Colonic mucosa (tissue), 4 donors: ENCODE results near the gene TTC28. TPM values are rescaled to one million over a fixed set of nuclear protein-coding genes. Genes with fewer than 3 reads are reported as not detected.
"Not testable (repeated sequence)": the region's sequence is repeated elsewhere in the genome, so short reads cannot be mapped to it uniquely, and the experiment has no call there.

Experiments
- DNase-seq: peaks from one replicate; pipeline ENCODE4 v3.0.0-alpha.2; 2020
- H3K27ac ChIP-seq: fragments of 200-600 bp; one replicate; pipeline ENCODE4 v1.8.0; 2021
- H3K27me3 ChIP-seq: fragments of 200-600 bp; one replicate; pipeline ENCODE4 v1.8.0; 2021
- H3K36me3 ChIP-seq: fragments of 200-600 bp; one replicate; pipeline ENCODE4 v1.8.0; 2021
- H3K4me1 ChIP-seq: fragments of 200-600 bp; one replicate; pipeline ENCODE4 v1.8.0; 2021; ENCODE audit warnings: mild to moderate bottlenecking
- H3K4me3 ChIP-seq: fragments of 200-600 bp; one replicate; pipeline ENCODE4 v1.8.0; 2021
- H3K9ac ChIP-seq, 2 donors: one replicate each; pipeline ENCODE4 v1.7.0; 2013; ENCODE audit warnings: control low read depth in 2 of 2, low read depth in 2 of 2, low read length in 2 of 2
- H3K9me3 ChIP-seq: fragments of 200-600 bp; one replicate; pipeline ENCODE4 v1.8.0; 2021
- CTCF ChIP-seq: fragments of 200-600 bp; IDR thresholded peaks from one replicate; pipeline ENCODE4 v1.8.0; 2022; ENCODE audit warnings: antibody characterized with exemption, mild to moderate bottlenecking
- intact Hi-C: fragments of 100-400 bp; cut with DNase I; formaldehyde crosslinking; loops from one replicate; pipeline ENCODE4 v1.14.1; 2022
- total RNA-seq, 2 donors: library from RNA; stranded (reverse); fragmentation: NEBNext Ultra II Directional in 1 of 2; extraction: Animal tissue kit (Norgen Biotek cat#: 25700) in 1 of 2; gene quantifications; one replicate each; pipeline ENCODE4 v1.2.1, GENCODE V29; 2021
- donor health status: healthy.
- donor health status: DM: no; HTN: no; CAD: no.
- donor health status: DM: no; HTN: no; CAD: no.

TTC28 gene
- total RNA-seq, 2 donors from 2014 or later = 6.6 to 9.2 TPM

GRCh38 chr22:28619236-28619635 lies 60.4 kb downstream of the TTC28 start:
- no peaks in the 10 kb centered on the region for H3K36me3 ChIP-seq
- no peaks in the 10 kb centered on the region for H3K9me3 ChIP-seq

GRCh38 chr22:28615423-28615822 lies 64.2 kb downstream of the TTC28 start:
- H3K27me3 ChIP-seq, intact Hi-C loops: not testable (repeated sequence)

More at GRCh38 chr22:28619236-28619635, 60.4 kb downstream of the TTC28 start:
- no peak for TF ChIP-seq CTCF
- Histone ChIP-seq H3K27ac (no peak overlapping the region), H3K27me3 (no peaks in the 10 kb centered on the region), H3K9ac (no peak overlapping the region), H3K4me3 (no peak overlapping the region), H3K4me1 (no peaks in the 10 kb centered on the region)
- no peak for DNase-seq
- intact Hi-C loops = no loop called here

GRCh38 chr22:28609921-28610320 lies 69.7 kb downstream of the TTC28 start:
- no peak overlapping the region for H3K27ac ChIP-seq
- TF ChIP-seq CTCF = no peak
- H3K9me3 ChIP-seq = no peaks in the 10 kb centered on the region
- H3K27me3 ChIP-seq = no peaks in the 10 kb centered on the region
- no peak for DNase-seq
- intact Hi-C loops = no loop called here
- H3K4me3 ChIP-seq = no peak overlapping the region
- H3K36me3 ChIP-seq = no peaks in the 10 kb centered on the region
- H3K4me1 ChIP-seq = no peaks in the 10 kb centered on the region
- no peak overlapping the region for H3K9ac ChIP-seq

More at GRCh38 chr22:28615423-28615822, 64.2 kb downstream of the TTC28 start:
- H3K9me3 ChIP-seq, H3K4me1 ChIP-seq, H3K9ac ChIP-seq, H3K4me3 ChIP-seq, H3K27ac ChIP-seq, DNase-seq, H3K36me3 ChIP-seq: not testable (repeated sequence)

GRCh38 chr22:28608546-28608945 lies 71.1 kb downstream of the TTC28 start:
- Histone ChIP-seq H3K27me3 (no peaks in the 10 kb centered on the region), H3K4me3 (no peak overlapping the region), H3K4me1 (no peaks in the 10 kb centered on the region), H3K9ac (no peak overlapping the region), H3K27ac (no peak overlapping the region), H3K9me3 (no peaks in the 10 kb centered on the region), H3K36me3 (no peaks in the 10 kb centered on the region)
- no peak for TF ChIP-seq CTCF
- intact Hi-C loops = no loop called here
- no peak for DNase-seq

GRCh38 chr22:28607795-28608194 lies 71.8 kb downstream of the TTC28 start:
- no peaks in the 10 kb centered on the region for H3K36me3 ChIP-seq
- H3K9me3 ChIP-seq = no peaks in the 10 kb centered on the region
- no peak overlapping the region for H3K4me3 ChIP-seq
- TF ChIP-seq CTCF = no peak
- DNase-seq = no peak
- H3K4me1 ChIP-seq = no peaks in the 10 kb centered on the region
- H3K27ac ChIP-seq = no peak overlapping the region
- H3K9ac ChIP-seq = no peak overlapping the region
- H3K27me3 ChIP-seq = no peaks in the 10 kb centered on the region
- intact Hi-C loops = no loop called here

- no peaks in the 10 kb centered on the region for H3K27me3 ChIP-seq
- no peak for DNase-seq
- intact Hi-C loops = no loop called here
- no peaks in the 10 kb centered on the region for H3K9me3 ChIP-seq
- H3K9ac ChIP-seq = no peak overlapping the region
- H3K4me1 ChIP-seq = no peaks in the 10 kb centered on the region
- no peak overlapping the region for H3K27ac ChIP-seq
- no peak overlapping the region for H3K4me3 ChIP-seq
- H3K36me3 ChIP-seq = no peaks in the 10 kb centered on the region
- no peak for TF ChIP-seq CTCF
Measured at GRCh38 chr22:28604966-28605761, 74.5 kb downstream of the TTC28 start.
